ENCODE results near the gene SPOCK2.

SPOCK2 gene

DNA sequence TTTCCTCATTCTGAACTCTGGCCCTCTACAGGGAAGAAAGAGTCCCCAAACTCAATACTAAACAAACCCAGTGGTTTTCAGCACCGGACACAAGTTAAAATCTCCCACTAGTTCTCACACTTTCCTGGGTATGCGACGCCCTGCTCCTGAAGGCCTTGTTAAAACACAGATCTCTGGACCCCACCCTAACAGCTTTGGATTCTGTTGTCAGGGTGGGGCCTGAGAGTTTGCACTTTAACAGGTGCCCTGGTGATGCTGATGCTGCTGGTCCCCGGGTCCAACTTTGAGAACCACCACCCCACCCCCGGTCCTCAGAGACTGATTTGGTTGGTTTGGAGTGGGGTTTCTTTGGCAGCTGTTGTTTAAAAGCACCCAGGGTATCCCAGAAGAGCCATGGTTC is 62.5 kb downstream of the SPOCK2 start:
- no peak for DNase-seq

DNA sequence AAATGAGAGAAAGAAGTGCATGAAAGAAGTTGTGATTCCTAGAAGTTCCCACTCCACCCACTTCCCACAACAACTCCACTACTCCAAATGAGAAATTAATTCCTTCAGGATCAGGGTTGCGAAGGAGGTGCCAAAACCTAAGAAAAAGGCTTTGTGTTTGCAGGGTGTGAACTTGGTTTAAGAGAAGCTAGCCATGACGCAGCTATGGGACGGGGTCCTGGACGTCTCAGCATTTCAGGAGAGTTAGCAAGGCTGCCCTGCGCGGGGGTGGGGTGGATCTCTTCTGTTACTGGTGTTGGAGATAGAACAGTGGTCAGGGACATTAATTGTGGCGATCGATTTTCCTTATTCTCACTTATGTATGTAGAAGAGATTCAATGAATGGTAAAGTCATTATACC is 63.0 kb downstream of the SPOCK2 start:
- DNase-seq: no peak

DNA sequence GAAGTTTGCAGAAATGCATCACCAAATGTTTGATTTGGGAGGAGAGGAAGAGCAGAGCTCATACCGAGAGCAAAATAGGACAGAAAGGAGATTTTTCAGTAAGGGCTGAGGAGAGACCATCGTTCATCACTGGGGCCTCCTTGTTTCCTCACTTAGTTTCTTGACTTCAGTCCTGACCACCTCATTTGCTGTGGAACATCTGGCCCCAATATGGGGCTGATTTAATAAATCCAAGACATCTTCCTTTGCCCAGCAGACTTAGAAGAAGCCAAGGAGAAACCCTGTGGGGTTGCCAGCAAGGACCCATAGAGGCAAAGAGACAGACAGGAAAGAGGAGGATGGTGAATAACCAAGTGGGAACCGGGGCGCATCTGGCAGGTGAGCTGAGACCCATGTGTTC is 63.8 kb downstream of the SPOCK2 start:
- no peak for DNase-seq

DNA sequence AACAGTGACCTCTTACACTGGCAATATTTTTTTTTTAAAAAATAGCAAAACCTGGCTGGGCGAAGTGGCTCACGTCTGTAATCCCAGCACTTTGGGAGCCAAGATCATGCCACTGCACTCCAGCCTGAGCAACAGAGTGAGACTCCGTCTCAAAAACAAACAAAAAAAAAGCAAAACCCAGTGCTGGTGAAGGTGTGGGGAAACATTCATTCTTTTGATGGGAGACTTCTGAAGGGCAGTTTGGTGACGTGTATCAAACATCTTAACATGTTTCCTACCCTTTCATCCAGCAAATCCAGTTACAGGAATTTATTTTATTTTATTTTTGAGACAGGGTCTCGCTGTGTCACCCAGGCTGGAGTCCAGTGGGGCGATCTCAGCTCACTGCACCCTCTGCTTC is 66.1 kb downstream of the SPOCK2 start:
- DNase-seq: no peak

DNA sequence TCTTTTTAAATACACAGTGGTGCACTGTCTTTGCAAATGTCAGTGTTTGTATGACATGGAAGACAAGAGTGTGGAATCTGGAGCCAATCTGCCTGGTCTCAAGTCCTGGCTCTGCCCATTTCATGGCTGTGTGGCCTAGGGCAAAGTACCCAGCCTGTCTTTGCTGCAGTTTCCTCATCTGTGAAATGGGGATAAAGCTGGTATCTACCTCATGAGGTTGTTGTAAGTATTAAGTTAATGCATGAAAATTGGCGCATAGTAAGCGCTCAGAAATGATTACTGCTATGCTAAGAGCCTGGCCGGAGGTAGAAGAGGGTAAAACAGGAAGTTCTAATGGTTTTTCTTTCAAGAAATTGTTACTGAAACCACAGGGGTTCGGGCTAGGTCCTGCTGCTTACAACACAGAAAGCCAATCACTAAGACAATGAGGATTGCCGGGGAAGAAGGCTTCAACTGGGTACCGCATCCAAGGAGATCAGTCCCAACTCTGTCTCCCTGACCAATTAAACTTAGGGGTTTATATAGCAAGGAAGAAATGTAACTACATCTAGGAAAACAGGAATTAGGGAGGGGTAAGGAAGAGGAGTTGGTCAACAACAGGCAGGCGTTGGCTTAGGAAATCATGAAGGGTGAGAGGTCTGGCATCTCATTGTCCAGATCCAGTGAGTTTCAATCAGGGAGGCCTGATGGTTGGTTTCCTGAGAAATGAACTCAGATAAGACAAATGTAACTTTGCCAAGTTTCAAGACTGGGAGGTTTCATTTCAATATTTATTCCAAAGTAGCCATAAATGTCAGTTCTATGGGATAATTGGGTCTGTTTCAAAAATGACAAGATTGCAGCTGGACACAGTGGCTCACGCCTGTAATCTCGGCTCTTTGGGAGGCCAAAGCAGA is 67.2 kb downstream of the SPOCK2 start:
- DNase-seq: no peak

DNA sequence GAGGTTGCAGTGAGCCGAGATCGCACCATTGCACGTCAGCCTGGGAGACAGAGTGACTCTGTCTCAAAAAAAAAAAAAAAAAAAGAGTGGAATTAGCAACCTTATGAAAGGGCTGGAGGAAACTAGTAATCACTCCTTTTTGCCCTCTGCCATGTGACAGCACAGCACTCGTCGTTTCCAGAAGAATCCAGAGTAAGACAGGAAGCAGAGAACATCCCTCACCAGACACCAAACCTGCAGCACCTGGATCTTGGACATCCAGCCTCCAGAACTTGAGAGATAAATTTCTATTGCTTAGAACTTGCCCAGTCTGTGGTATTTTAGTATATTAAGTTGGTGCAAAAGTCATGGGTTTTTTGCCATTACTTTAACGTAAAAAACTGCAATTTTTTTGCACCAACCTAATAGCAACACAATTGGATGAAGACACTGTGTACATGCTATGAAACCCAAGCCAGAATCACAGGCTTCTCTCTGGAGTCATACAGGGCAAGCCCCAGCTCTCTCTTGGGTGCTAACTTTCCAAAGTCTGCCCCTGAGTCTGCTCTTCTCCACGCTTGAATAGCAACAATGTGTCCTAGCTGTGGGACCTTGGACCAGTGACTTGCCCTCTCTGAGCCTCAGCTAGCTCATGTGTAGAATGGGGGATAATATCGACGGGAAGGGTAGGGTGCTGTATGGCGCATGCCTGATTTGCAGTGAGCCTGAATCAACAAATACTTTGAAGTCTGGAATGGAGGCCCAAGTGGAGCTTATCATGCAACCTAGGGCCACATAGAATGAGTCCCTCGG is 69.1 kb downstream of the SPOCK2 start:
- DNase-seq: no peak

DNA sequence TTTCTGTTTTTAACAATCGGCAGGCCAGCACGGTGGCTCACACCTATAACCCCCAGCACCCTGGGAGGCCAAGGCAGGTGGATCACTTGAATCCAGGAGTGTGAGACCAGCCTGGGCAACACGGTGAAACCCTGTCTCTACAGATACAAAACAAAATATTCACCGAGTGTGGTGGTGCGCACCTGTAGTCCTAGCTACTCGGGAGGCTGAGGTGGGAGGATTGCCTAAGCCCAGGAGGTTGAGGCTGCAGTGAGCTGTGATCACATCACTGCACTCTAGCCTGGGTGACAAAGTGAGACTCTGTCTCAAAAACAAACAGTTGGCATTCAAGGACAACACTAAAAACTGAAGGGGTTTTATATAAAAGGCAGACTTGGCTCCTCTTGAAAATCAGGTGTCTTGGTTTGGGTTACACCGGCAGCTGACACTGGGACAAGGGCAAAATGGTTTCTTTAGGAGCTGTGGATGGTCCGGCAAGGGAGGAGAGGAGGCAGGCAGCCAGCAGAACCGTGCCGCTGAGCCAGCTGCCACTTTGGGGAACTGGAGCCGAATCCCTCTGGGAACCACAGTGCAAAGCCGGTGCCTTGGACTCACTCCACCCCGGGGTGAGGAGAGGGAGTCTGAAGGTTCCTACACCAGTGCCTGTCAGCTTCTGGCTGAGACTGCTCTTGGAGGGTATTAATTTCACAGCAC is 71.6 kb downstream of the SPOCK2 start:
- no peak for DNase-seq

DNA sequence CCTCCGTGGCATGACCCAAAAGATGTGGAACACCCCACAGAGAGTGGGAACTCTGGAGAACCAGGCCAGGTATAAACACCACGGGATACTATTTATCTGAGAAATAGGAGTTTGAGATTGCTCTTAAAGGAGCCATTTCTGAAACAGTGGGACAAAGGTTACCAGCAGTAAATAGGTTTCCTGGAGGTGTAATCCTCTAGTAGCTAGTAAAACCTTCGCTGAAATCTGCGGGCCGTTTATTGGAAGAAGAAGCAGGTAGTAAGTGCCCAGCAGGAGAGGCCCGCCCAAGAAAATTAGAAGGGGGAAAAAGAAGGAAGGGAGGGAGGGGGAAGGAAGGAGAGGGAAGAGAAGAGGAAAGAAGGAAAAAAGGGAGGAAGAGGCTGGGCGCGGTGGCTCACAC is 72.5 kb downstream of the SPOCK2 start:
- no peak for DNase-seq

DNA sequence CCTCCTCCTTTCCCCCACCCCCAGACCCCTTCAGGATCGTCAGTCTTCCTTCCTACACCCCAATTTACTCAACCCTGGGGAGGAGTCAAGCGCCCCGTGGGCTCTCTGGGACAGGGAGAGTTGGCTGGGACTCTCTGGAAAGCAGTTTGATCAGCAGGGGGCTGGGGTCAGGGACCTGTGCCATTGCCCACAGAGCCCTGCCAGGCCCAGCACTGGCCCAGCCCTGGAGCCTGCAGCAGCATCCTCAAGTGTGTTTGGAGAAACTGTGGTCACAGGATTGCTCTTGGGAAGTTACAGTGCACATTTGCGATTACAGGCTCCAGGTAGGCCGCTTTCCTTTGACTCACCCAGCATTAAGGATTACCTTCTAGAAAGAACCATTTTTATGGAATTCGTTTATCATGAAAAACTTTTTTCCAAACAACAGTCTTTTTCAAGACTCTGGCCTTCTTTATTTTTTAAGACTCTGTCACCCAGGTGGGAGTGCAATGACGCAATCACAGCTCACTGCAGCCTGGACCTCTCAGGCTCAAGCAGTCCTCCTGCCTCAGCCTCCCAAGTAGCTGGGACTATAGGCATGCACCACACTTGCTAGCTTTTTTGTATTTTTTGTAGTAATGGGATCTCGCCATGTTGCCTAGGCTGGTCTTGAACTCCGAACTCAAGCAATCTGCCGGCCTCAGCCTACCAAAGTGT is 73.4 kb downstream of the SPOCK2 start:
- DNase-seq: no peak

DNA sequence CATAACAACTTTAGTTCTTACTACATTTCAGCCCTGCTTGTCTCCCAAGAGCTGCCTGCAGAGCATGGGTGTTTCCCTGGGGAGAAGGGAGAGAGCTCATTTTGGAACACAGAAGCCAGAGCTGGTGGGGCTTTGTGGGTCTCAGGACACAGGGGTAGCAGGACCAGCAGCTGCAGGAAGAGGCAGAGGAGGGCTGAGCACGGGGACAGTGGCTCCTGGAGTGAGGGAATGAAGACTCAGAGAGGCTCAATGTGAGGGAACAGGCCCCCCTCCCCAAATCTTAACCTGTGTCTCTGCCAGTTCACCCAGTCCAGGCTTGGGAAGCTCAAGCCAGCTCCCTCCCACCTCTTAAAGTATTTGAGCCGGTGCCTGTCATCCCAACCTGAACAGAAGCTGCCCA is 74.2 kb downstream of the SPOCK2 start:
- no peak for DNase-seq

DNA sequence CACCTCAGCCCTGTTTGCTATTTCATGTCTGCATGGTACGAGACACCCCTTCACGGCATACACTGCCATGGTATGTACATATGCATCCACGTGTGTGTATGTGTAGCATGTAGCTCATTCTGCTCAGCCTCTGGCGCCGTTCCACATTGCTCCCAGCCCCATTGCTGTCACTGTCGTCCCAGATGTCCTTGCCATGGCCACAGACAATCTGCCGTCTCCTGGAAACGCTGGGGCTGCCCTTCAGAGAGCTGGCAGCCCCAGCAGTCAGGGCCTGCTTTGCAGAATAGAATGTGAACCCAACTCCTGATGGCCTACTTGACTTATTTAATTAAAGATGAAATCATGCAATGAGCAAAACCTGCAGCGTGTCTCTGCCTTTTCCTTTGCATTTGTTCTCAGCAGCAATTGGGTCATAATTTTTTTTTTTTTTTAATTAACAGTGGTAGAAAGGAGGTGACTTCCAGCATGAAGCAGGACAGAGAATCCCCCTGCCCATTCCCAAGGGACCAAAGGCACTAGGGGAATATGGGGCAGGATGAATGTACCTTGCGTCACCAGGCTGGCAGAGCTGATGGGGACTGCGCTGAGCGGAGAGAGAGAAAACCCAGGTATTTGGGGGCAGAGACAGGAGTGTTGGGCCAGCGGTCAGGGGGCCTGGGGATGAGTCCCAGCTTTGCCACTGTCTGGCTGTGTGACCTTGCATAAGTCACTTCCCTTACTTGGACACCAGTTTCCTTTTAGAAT is 75.0 kb downstream of the SPOCK2 start:
- DNase-seq: no peak

DNA sequence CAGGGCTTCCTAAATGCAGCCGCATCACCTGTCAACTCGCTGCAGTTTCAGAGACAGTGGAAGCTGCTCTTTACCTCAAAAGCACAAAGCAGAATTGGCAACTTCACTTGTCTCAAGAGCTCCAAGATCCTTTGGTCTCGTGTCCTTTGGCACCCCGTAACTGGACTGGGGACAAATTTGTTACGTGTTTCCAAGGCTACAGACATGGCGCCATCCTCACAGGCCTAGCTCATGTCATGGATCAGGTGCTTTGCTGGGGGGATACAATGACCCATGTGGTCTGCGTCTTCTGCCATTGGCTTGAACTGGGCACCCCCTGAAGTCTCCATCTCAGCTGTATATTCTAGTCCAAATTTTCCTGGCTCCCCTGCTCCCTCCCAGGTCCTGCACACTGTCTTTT is 75.6 kb downstream of the SPOCK2 start:
- DNase-seq: no peak

DNA sequence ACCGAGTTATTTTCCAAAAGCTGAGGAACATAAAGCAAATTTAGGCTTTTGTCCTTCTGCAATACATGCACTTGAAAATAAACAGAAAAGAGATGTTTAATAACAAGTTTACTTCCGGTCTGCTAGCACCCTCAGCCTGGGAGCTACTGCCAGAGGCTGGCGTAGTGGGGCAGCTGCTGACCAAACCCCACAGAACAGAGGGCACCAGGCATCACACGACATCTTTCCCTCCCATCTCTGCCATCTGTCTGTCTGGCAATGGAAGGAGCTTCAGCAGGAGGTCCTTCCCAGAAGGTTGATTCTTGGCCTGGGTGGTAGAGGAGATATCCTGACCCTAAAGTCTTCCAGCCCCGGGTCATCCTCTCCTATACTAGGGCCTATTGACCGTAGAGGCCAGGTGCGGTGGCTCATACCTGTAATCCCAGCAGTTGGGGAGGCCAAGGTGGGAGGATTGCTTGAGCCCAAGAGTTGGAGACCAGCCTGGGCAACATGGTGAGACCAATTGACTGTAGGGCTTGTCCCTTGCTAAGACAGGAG is 76.3 kb downstream of the SPOCK2 start:
- no peak for DNase-seq

DNA sequence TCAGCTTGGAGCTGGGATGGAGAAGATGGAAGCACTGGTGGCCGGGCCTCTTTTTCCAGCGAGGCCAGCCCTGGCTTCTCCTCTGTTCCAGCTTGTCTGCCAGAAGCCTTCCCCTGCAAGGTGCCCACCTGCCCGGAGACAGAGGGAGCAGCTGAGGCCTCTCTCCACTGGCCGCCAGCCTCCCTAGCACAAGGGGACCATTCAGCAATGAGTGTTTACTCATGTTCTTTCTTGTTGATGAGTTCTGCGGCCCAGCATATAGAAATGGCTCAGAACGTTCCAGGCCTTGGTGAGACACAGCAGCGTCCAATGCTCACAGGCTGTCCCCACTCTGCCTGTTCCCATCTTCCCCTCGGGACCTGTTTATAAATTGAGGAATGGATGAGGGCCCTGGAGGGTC is 76.9 kb downstream of the SPOCK2 start:
- DNase-seq: no peak

DNA sequence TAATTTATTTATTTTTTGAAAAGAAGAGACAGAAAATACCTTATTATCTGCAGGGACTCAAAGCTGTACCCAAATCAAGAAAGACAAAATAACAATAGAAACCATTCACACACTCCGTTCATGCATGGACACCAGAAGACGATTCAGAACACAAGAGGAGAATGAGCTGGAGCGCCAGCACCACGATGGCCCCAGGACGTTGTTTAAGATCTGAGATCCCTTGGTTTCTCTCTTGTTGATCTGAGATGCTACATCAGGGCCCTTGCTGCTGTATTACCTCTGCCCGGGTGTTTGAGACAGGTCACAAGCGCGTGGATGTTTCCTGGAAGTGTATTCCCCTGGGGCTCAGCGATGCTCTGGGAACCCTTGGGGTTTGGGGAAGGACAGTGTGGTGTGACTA is 77.3 kb downstream of the SPOCK2 start:
- DNase-seq: no peak

DNA sequence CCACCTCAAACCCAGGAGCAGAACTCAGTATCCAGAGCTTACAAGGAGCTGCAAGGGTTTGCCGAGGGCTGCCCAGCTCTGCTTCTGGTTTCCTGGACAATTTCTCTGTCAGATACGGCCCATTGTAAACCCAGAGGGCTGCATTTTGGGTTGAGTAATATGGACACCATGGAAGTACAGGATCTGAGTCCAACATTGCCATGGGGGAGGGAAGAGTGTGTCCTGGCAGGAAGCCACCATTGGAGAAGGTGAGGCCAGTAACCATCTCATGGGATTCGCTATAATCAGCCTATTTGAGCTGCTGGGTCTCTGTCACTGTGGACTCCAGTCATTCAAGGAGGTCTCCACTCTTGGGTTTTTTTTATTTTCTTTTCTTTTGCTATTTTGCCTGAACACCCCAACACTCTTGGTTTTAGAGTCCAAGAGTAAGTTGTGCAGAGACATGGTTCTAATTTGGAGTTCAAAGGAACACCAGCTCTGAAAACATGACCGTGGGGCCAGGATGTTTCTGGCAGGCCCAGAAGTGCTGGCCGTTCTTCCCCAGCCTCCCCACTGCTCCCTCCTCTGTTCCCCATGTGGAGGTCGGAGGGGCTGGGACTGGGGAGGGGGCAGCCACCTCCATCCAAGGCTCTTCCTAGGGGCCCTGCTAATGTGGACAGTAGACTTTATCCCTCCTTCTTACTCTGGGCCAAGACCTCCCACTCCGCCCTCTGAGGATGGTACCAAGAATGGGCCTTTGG is 77.9 kb downstream of the SPOCK2 start:
- no peak for DNase-seq

DNA sequence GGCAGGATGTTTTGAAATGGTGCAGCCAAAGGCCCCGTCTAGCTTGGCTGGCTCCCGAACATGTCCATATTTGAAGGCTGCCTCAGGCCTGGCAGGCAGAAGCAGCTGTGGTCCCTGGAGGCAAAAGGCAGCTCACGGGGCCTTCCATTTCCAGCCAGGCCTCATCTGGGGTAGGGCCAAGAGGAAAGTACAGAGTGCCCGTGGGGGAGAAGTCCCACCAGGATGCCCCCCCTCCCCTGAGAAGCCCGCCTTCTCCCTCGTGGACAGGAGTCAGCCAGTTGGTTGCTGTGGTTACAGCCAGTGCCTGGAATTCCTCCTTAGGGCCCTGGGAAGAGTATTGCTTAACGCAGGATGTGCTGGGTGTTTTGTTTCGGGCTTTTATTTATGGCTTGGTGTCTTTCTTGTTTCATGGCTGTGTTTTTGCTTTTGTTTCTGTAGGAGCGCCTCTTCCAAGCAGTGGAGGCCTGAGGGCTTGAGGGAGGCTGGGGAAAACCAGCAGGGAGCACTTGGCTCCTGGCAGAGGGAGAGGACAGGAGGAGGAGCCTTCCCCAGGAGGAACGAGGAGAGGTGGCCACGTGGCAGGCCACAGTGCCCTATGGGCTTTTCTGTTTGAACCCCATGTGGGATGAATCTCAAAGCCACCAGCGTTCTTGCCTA is 78.8 kb downstream of the SPOCK2 start:
- DNase-seq: no peak

DNA sequence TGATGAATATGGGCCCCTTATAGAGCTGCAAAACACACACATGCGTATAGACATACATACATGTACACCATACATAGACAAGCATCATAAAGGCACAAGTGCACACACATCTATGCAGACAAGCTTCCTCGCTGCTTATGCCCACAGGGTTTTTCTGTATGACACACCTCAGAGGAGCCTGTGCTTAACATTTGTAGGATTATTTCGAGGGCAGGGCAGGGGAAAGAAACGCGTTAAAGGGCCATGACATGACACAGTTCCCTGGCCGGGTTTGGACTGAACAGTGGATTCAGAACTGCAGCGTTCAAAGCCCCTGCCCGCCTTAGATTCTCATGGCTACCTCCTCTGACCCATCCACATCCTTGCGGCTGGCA is 79.3 kb downstream of the SPOCK2 start:
- DNase-seq: no peak
